Measurements from ENCODE around the gene POU2F2. TPM values are rescaled to one million over a fixed set of nuclear protein-coding genes. Genes with fewer than 3 reads are reported as not detected.

The POU2F2 gene
- polyA plus RNA-seq, 2 of the 4 experiments (the other 2 are of a cell fraction): 0.16 to 0.28 TPM

GRCh38 chr19:42080764-42081375 lies 51.4 kb downstream of the POU2F2 start:
- 94% methylated on average over 21 of the region's 28 CpGs for WGBS (ENCODE audit: missing lambda C conversion rate)
- FAIRE-seq: no peak

GRCh38 chr19:42079886-42080763 lies 52.1 kb downstream of the POU2F2 start:
- 94% methylated on average over 44 of the region's 44 CpGs for WGBS (ENCODE audit: missing lambda C conversion rate)
- no peak for TF ChIP-seq BHLHE40 (IDR thresholded peaks at IDR 0.05; ENCODE audit: low read depth, low read length)
- TF ChIP-seq RCOR1 (IDR thresholded peaks at IDR 0.05; ENCODE audit: low read depth, low read length): no peak
- TF ChIP-seq JUN (IDR thresholded peaks at IDR 0.05): no peak
- TF ChIP-seq ZSCAN20 (CRISPR knock-in tag; IDR thresholded peaks at IDR 0.05): no peak
- TF ChIP-seq ZC3H11A (IDR thresholded peaks at IDR 0.05): no peak
- no peak for TF ChIP-seq HOXA7 (CRISPR knock-in tag; IDR thresholded peaks at IDR 0.05)
- TF ChIP-seq CHD2 (IDR thresholded peaks at IDR 0.05; ENCODE audit: low read length, partially characterized antibody): no peak
- no peak for TF ChIP-seq CEBPB (IDR thresholded peaks at IDR 0.05)
- TF ChIP-seq USF2 (IDR thresholded peaks at IDR 0.05): no peak
- H3K4me2 ChIP-seq: no peak overlapping the region
- FAIRE-seq: no peak
- no peak overlapping the region for H3K4me3 ChIP-seq
- no peaks in the 10 kb centered on the region for H3K9me3 ChIP-seq
- no peak for ATAC-seq
- DNase-seq (ENCODE audit: low read depth in 1 of 2, low spot score in 1 of 2): no peak
- CTCF ChIA-PET: interaction anchor here (0.6 to 6.8 kb wide), 16 partner anchors 9 to 370 kb away, joined by 3 to 78 read pairs (median 8); no protein-coding TSS in a partner anchor
- H3K27ac ChIP-seq: no peak overlapping the region
- peaks cover 26% of the 10 kb centered on the region for H3K4me1 ChIP-seq
- POLR2A ChIA-PET: no interaction called here

More at GRCh38 chr19:42080764-42081375, 51.4 kb downstream of the POU2F2 start:
- DNase-seq (ENCODE audit: low read depth in 1 of 2, low spot score in 1 of 2) (no peak), ATAC-seq (peak; percentile 1 to 3; a peak in 2 of 6 replicates)
- no peak overlapping the region for H3K27ac ChIP-seq
- no peaks in the 10 kb centered on the region for H3K9me3 ChIP-seq
- ChIA-PET POLR2A (interaction anchor here (0.5 kb wide), 1 partner anchor 61 kb away, joined by 4 read pairs; no protein-coding TSS in a partner anchor), CTCF (interaction anchor here (0.7 to 6.8 kb wide), 36 partner anchors 10 to 369 kb away, joined by 3 to 78 read pairs (median 5); partner anchors contain the start of gene POU2F2)
- no peak overlapping the region for H3K4me3 ChIP-seq
- TF ChIP-seq JUN (IDR thresholded peaks at IDR 0.05): 0 out of 5 replicates have a peak, but pooled peaks of 1 of the 2 experiments have one; percentile 20
- no peak for TF ChIP-seq CTCF (IDR thresholded peaks at IDR 0.05)
- peaks cover 26% of the 10 kb centered on the region for H3K4me1 ChIP-seq
- no peak overlapping the region for H3K4me2 ChIP-seq

GRCh38 chr19:42079276-42079669 lies 53.0 kb downstream of the POU2F2 start:
- FAIRE-seq (no peak), DNase-seq (ENCODE audit: low read depth in 1 of 2, low spot score in 1 of 2) (no peak), ATAC-seq (no peak)
- CTCF ChIA-PET: interaction anchor here (0.6 to 6.8 kb wide), 10 partner anchors 15 to 114 kb away, joined by 3 to 78 read pairs (median 6); no protein-coding TSS in a partner anchor
- H3K4me3 ChIP-seq: no peak overlapping the region
- TF ChIP-seq CTCF (IDR thresholded peaks at IDR 0.05) (no peak), RARB (CRISPR knock-in tag; IDR thresholded peaks at IDR 0.05) (no peak), POLR2A (IDR thresholded peaks at IDR 0.05; ENCODE audit: low read length) (no peak), KDM1A (IDR thresholded peaks at IDR 0.05; ENCODE audit: low read depth) (no peak), HES2 (IDR thresholded peaks at IDR 0.05) (no peak), FOSL2 (IDR thresholded peaks at IDR 0.05) (no peak), FOSL2 (CRISPR knock-in tag; IDR thresholded peaks at IDR 0.05) (no peak), MAZ (IDR thresholded peaks at IDR 0.05; ENCODE audit: borderline replicate concordance, low read depth, low read length) (no peak), MAFK (IDR thresholded peaks at IDR 0.05; ENCODE audit: partially characterized antibody) (no peak), CHD2 (IDR thresholded peaks at IDR 0.05; ENCODE audit: low read length, partially characterized antibody) (no peak)
- H3K9me3 ChIP-seq: no peaks in the 10 kb centered on the region
- H3K4me2 ChIP-seq: no peak overlapping the region
- H3K4me1 ChIP-seq: peaks cover 33% of the 10 kb centered on the region
- H3K27ac ChIP-seq: no peak overlapping the region
- POLR2A ChIA-PET: interaction anchor here (1.1 kb wide), 1 partner anchor 18 kb away, joined by 4 read pairs; no protein-coding TSS in a partner anchor
- WGBS (ENCODE audit: missing lambda C conversion rate): 90% methylated on average over 16 of the region's 16 CpGs
